H9 (cell line): ENCODE results near the gene IL6ST. TPM values are rescaled to one million over a fixed set of nuclear protein-coding genes. Genes with fewer than 3 reads are reported as not detected.

Experiments
- DNase-seq: peaks from one replicate; pipeline ENCODE4 v3.0.0-alpha.2; 2017
- H2AFZ ChIP-seq: one replicate; pipeline ENCODE4 v1.6.1; 2013; ENCODE audit warnings: mild to moderate bottlenecking, low read length, control low read depth, moderate library complexity
- H2AK5ac ChIP-seq: 2 replicates; pipeline ENCODE4 v1.6.1; 2013; ENCODE audit warnings: low read length, control low read depth, mixed read lengths; ENCODE audit not compliant: insufficient read length
- H2BK120ac ChIP-seq: one replicate; pipeline ENCODE4 v1.6.1; 2013; ENCODE audit warnings: low read depth, mild to moderate bottlenecking, low read length, control low read depth, inconsistent platforms; ENCODE audit not compliant: poor library complexity, severe bottlenecking
- H2BK12ac ChIP-seq: 2 replicates; pipeline ENCODE4 v1.6.1; 2013; ENCODE audit warnings: low read length, control low read depth, mixed read lengths, low read depth; ENCODE audit not compliant: insufficient read length
- H2BK15ac ChIP-seq: 2 replicates; pipeline ENCODE4 v1.6.1; 2013; ENCODE audit warnings: low read depth, low read length, control low read depth
- H2BK20ac ChIP-seq: one replicate; pipeline ENCODE4 v1.6.1; 2013; ENCODE audit warnings: low read depth, mild to moderate bottlenecking, low read length, control low read depth, inconsistent platforms; ENCODE audit not compliant: poor library complexity, severe bottlenecking
- H2BK5ac ChIP-seq: 2 replicates; pipeline ENCODE4 v1.6.1; 2013; ENCODE audit warnings: low read length, control low read depth, mixed read lengths; ENCODE audit not compliant: insufficient read length
- H3K14ac ChIP-seq: 2 replicates; pipeline ENCODE4 v1.6.1; 2013; ENCODE audit warnings: low read length, control low read depth; ENCODE audit not compliant: insufficient read depth
- H3K18ac ChIP-seq: 2 replicates; pipeline ENCODE4 v1.6.1; 2013; ENCODE audit warnings: low read depth, mild to moderate bottlenecking, mixed read lengths, low read length, control low read depth; ENCODE audit not compliant: insufficient read length
- H3K23ac ChIP-seq: 2 replicates; pipeline ENCODE4 v1.6.1; 2013; ENCODE audit warnings: low read length, control low read depth, mixed read lengths, low read depth; ENCODE audit not compliant: insufficient read length
- H3K23me2 ChIP-seq: 2 replicates; pipeline ENCODE4 v1.6.1; 2013; ENCODE audit warnings: low read depth, mild to moderate bottlenecking, mixed read lengths, low read length, control low read depth; ENCODE audit not compliant: insufficient read length, poor library complexity, severe bottlenecking
- H3K27ac ChIP-seq: 2 replicates; pipeline ENCODE4 v1.5.1; 2013; ENCODE audit warnings: low read length, control low read depth, mixed read lengths, low read depth; ENCODE audit not compliant: insufficient read length
- H3K27me3 ChIP-seq: 2 replicates; pipeline ENCODE4 v1.6.1; 2013; ENCODE audit warnings: low read length, control low read depth, inconsistent platforms; ENCODE audit not compliant: insufficient read depth
- H3K4ac ChIP-seq: 2 replicates; pipeline ENCODE4 v1.6.1; 2013; ENCODE audit warnings: low read depth, mild to moderate bottlenecking, control low read depth, inconsistent platforms, low read length, moderate library complexity
- H3K4me1 ChIP-seq: 2 replicates; pipeline ENCODE4 v1.6.1; 2013; ENCODE audit warnings: low read length, control low read depth, inconsistent platforms; ENCODE audit not compliant: insufficient read depth
- H3K4me2 ChIP-seq: 2 replicates; pipeline ENCODE4 v1.6.1; 2013; ENCODE audit warnings: low read length, control low read depth, mixed read lengths; ENCODE audit not compliant: insufficient read length, insufficient read depth
- H3K56ac ChIP-seq: 2 replicates; pipeline ENCODE4 v1.6.1; 2013; ENCODE audit warnings: low read depth, mild to moderate bottlenecking, mixed read lengths, low read length, control low read depth; ENCODE audit not compliant: insufficient read length
- H3K79me1 ChIP-seq: 2 replicates; pipeline ENCODE4 v1.6.1; 2013; ENCODE audit warnings: low read depth, mild to moderate bottlenecking, moderate library complexity, low read length, control low read depth, inconsistent platforms; ENCODE audit not compliant: insufficient read depth, poor library complexity, severe bottlenecking
- H3K79me2 ChIP-seq: 2 replicates; pipeline ENCODE4 v1.6.1; 2013; ENCODE audit warnings: low read length, control low read depth, inconsistent platforms; ENCODE audit not compliant: insufficient read depth
- H3K9ac ChIP-seq: 2 replicates; pipeline ENCODE4 v1.6.1; 2013; ENCODE audit warnings: low read length, control low read depth, mixed read lengths; ENCODE audit not compliant: insufficient read length; ENCODE audit errors: extremely low read depth
- H3K9me3 ChIP-seq: one replicate; pipeline ENCODE4 v1.6.1; 2013; ENCODE audit warnings: low read depth, low read length, inconsistent platforms; ENCODE audit not compliant: control insufficient read depth
- H3T11ph ChIP-seq: one replicate; pipeline ENCODE4 v1.6.1; 2013; ENCODE audit warnings: mild to moderate bottlenecking, low read length, control low read depth, inconsistent platforms
- H4K20me1 ChIP-seq: one replicate; pipeline ENCODE4 v1.6.1; 2013; ENCODE audit not compliant: control insufficient read depth, insufficient read length, insufficient read depth
- H4K5ac ChIP-seq: 2 replicates; pipeline ENCODE4 v1.6.1; 2013; ENCODE audit warnings: low read depth, mild to moderate bottlenecking, mixed read lengths, low read length, control low read depth; ENCODE audit not compliant: insufficient read length
- H4K8ac ChIP-seq: replicated peaks from 2 replicates; pipeline ENCODE4 v1.6.1; 2013; ENCODE audit warnings: low read length, control low read depth, mixed read lengths, low read depth; ENCODE audit not compliant: insufficient read length
- H4K91ac ChIP-seq: 2 replicates; pipeline ENCODE4 v1.6.1; 2013; ENCODE audit warnings: low read depth, mild to moderate bottlenecking, moderate library complexity, mixed read lengths, low read length, control low read depth; ENCODE audit not compliant: insufficient read length
- H3K27ac Mint-ChIP-seq, 3 experiments: 2 replicates in 2 of 3; 3 replicates in 1 of 3; pipeline ENCODE4 v1.8.0; 2020 to 2021; ENCODE audit warnings: mixed read lengths in 3 of 3, mild to moderate bottlenecking in 1 of 3, moderate library complexity in 1 of 3
- H3K27me3 Mint-ChIP-seq: 2 replicates; pipeline ENCODE4 v1.8.0; 2021; ENCODE audit warnings: low read depth, mild to moderate bottlenecking, moderate library complexity, mixed read lengths
- H3K36me3 Mint-ChIP-seq, 3 experiments: 2 replicates in 2 of 3; 3 replicates in 1 of 3; pipeline ENCODE4 v1.8.0; 2020 to 2021; ENCODE audit warnings: low read depth in 3 of 3, mixed read lengths in 3 of 3; ENCODE audit not compliant: insufficient read depth in 1 of 3
- H3K4me1 Mint-ChIP-seq, 2 experiments: 2 replicates each; pipeline ENCODE4 v1.8.0; 2020; ENCODE audit warnings: mixed read lengths in 2 of 2
- H3K4me3 Mint-ChIP-seq, 2 experiments: 2 replicates in 1 of 2; 3 replicates in 1 of 2; pipeline ENCODE4 v1.8.0; 2020 to 2021; ENCODE audit warnings: mild to moderate bottlenecking in 2 of 2, mixed read lengths in 2 of 2, moderate library complexity in 1 of 2
- H3K9me3 Mint-ChIP-seq, 2 experiments: 2 replicates in 1 of 2; 3 replicates in 1 of 2; pipeline ENCODE4 v1.8.0; 2020; ENCODE audit warnings: mild to moderate bottlenecking in 2 of 2, mixed read lengths in 2 of 2, moderate library complexity in 1 of 2
- CTCF ChIP-seq: fragments of 200-600 bp; sonication (generic); conservative IDR thresholded peaks from 3 replicates; pipeline ENCODE4 v1.8.0; 2021; ENCODE audit warnings: antibody characterized with exemption, mild to moderate bottlenecking
- WGBS: extraction: QIAGEN DNeasy Blood & Tissue Kit; methylation state at CpG from one replicate; pipeline ENCODE4 v1.1.7; 2013; ENCODE audit warnings: missing lambda C conversion rate, low lambda C conversion rate, mixed read lengths; ENCODE audit not compliant: insufficient read length; ENCODE audit errors: extremely low coverage; 5-methylcytosine and 5-hydroxymethylcytosine counted together
- total RNA-seq: library from RNA; stranded (reverse); gene quantifications from 2 replicates; pipeline ENCODE4 v1.2.1, GENCODE V29; 2021

The IL6ST gene
- total RNA-seq, 1 experiment from 2014 or later, result 11.1 TPM

GRCh38 chr5:55897206-55897894 is 97.4 kb downstream of the IL6ST start:
- Mint-ChIP-seq H3K4me1 (no peaks in the 10 kb centered on the region; a peak in 1 of 4 replicates), H3K27me3 (peaks cover 2% of the 10 kb centered on the region), H3K27ac (peak overlapping the region in 1 of 3 experiments; percentile 76; a peak in 1 of 7 replicates), H3K9me3 (0 out of 5 replicates have a peak, but pooled peaks cover 0 to 2% of the 10 kb centered on the region in 2 experiments), H3K4me3 (no peak overlapping the region), H3K36me3 (no peaks in the 10 kb centered on the region)
- no peaks in the 10 kb centered on the region for H3K79me1 ChIP-seq
- H3K56ac ChIP-seq, result no peak overlapping the region
- no peak overlapping the region for H2BK5ac ChIP-seq
- no peaks in the 10 kb centered on the region for H3K9me3 ChIP-seq
- H3K4me1 ChIP-seq, result no peaks in the 10 kb centered on the region
- no peak overlapping the region for H3K4me2 ChIP-seq
- H3T11ph ChIP-seq, result no peak overlapping the region
- H3K23ac ChIP-seq, result no peak overlapping the region
- no peak for TF ChIP-seq CTCF
- no peak overlapping the region for H3K4ac ChIP-seq
- H4K5ac ChIP-seq, result no peak overlapping the region
- H2BK120ac ChIP-seq, result no peak overlapping the region
- H2AFZ ChIP-seq, result no peak overlapping the region
- no peaks in the 10 kb centered on the region for H3K27me3 ChIP-seq
- no peak overlapping the region for H4K8ac ChIP-seq
- H2BK12ac ChIP-seq, result no peak overlapping the region
- no peak overlapping the region for H2BK15ac ChIP-seq
- no peak overlapping the region for H3K27ac ChIP-seq
- no peaks in the 10 kb centered on the region for H4K20me1 ChIP-seq
- no peak overlapping the region for H2AK5ac ChIP-seq
- H4K91ac ChIP-seq, result no peak overlapping the region
- H2BK20ac ChIP-seq, result no peak overlapping the region
- DNase-seq, result no peak
- no peaks in the 10 kb centered on the region for H3K79me2 ChIP-seq
- WGBS, result no CpG with 5 or more reads among the region's 8 CpGs
- no peak overlapping the region for H3K14ac ChIP-seq
- H3K18ac ChIP-seq, result no peak overlapping the region
- H3K9ac ChIP-seq, result no peak overlapping the region
- H3K23me2 ChIP-seq, result no peaks in the 10 kb centered on the region
